Measurements from ENCODE around the gene NUP188.

DNA sequence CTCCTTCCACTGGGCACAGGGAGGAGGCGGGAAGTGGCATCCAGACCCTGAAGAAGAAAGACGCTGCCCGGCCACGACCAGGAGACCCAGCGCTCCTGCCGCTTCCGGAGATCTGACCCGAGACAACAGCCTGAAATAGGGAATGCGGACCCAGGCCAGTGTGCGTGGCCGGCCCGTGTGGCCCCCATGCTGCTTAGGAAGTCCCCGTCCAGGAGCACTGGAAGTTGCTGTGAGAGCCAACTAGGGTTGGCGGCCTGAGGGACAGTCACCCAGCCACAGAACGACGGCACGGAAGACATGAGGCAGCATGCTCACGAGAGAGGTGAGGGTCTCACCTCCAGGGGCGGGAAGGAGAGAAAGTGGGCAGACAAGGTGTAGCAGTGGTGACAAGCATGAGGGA, 63.7 kb downstream of the NUP188 start:
- TF ChIP-seq CTCF (IDR thresholded peaks at IDR 0.05) (no peak), POLR2A (IDR thresholded peaks at IDR 0.05) (no peak), POLR2AphosphoS5 (IDR thresholded peaks at IDR 0.05) (no peak)
